CD4-positive, alpha-beta T cell treated with Interleukin-21 for 1 hour (primary cell): ENCODE measurements around the gene RNF34.
A peak's percentile ranks its signal among the peaks of the same experiment; 100 is the strongest.

ENCODE experiments used
- DNase-seq: peaks from one replicate; pipeline ENCODE4 v3.0.0-alpha.2; 2020

Gene RNF34

DNA sequence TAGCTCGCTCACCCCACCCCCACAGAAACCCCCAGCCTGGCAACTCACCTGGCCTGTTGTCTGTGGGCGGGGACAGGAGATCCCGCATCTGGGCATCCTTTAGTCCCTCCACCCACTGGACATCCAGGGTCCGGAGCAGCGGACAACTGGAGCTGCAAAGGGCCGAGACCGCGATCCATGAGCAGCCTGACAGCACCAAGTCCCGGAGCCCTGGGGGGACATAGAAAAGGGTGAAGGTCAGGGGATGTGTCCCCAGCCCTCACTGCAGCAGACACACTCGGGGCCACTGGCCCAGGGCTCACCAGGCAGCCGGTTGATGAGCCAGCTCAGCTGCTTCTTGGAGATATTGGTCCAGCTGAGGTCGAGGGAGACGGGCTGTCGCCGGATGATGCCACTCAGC is 40.9 kb downstream of the RNF34 start:
- no peak for DNase-seq

DNA sequence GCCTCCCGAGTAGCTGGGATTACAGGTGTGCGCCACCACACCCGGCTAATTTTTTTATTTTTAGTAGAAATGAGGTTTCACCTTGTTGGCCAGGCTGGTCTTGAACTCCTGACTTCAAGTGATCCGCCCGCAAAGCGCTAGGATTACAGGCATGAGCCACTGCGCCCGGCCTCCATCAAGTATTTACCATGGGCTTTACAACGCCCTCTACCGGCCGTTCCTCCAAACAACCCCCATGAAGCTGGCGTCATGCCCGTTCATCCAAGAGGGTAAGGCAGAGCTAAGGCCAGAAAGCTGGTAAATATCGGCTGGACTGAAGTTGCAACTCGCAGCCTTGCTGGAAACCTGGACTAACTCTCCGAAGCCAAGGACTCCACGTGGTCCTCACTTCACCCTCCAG is 41.6 kb downstream of the RNF34 start:
- DNase-seq = no peak

DNA sequence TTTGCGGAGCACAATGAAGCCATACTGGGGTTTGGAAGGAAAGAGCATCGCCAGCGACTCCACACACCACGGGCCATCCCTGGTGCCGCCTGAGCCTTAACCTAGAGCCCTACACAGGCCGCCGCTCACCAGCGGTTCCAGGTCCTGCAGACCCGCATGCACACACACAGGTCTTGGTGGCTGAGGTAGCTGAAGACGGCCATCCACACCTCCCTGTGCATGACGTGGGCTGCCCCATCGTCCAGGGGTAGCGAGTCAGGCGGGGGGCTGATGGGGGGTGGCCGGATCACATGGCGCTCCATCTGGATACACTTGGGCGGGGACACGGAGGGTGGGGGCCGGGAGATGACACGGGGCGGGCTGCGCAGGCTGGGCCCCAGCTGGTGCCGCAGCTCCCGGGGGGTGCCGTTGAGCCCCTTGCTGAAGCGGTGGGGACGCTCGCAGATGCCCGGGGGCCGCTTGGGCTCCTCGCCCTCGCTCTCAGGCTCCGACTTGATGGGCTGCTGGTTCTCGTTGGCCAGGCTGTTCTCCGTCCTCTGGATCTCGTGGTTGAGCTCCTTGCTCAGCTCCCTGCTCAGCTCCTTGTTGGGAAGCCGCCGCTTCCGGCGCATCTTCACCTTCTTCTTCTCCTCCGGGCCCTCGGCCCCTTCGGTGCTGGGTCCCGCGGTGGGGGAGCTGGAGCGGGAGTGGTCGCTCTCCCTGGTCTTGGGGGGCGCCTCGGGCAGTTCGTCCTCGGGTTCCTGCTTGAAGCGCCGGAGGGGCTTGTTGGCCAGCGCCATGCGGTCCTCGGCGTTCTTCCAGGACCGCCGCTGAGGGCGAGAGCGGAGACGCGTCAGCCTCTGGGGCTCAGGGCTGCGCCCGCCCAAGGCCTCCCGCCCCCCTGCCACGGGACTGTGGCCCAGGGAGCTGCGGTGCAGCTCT is 42.4 kb downstream of the RNF34 start:
- no peak for DNase-seq

DNA sequence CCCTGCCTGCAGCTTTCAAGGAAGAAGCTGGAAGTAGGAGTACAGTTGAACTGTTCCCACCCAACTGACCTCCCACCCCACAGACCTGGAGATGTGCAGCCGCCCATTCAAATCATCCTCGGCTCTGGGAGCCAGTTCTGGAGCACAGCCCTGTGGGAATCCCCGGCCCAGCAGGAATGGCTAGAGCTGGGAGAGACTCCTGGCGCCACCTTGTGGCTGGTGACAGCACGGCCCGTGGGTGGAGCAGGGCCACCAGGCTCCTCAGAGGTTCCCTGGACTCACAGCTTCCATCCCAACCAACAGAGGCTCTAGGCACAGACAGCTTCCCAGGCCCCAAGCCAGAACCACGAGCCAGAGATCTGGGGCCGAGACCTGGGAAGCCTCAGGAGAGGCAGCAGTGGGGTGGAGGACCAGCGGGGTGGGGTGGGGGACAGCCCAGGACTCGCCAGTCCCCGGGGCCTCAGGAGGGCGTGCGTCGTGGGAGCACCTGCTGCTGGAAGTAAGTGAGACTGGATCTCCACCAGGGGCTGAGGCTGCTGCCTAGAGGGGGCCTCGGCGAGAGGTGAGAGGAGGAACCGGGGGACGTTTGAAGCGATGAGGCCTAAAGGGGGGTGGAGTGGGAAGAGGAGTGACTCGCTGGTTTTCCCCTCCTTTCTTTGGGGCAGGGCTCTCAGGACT is 43.4 kb downstream of the RNF34 start:
- DNase-seq = peak; percentile 63

DNA sequence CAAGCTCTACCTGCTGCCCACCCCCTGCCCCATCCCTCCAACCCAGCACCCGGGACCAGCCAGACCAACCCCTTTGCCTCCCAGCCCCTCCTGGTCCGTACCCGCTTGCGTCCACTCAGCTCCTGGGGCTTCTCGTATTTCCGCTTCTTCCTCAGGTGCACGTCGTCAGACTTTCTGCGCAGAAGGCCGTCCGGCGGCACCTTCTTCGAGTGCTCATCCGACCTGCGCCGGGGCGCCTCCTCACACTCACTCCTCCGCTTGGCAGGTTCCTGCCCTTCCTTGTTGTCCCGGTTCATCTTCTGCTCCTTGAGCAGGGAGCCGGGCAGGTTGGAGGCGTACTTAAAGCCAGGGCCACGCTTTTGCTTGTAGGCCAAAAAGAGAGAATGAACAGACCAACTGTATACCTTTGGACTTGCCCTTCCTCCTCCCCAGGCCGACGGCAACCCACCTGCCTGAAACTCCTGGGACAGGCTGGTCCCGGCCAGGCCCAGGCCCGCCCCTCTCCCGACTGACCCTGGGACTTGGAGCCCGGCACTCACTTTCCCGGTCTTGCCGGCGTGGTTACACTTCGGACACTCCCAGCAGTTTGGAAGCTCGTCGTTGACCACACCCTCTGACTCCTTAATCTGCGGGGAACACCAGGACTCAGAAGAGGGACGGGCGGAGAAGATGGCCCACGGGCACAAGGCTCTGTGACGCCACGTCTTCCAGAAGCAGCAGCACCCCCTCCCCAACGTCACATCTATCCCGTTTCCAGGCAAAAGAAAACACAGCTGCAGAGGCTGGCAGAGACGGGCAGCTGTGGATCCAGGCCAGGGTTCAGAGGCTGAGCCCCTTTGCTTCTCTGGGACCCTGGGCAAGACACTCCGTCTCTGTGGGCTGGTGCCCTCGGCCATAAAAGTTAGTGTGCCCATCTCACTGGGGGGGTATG is 44.3 kb downstream of the RNF34 start:
- no peak for DNase-seq

DNA sequence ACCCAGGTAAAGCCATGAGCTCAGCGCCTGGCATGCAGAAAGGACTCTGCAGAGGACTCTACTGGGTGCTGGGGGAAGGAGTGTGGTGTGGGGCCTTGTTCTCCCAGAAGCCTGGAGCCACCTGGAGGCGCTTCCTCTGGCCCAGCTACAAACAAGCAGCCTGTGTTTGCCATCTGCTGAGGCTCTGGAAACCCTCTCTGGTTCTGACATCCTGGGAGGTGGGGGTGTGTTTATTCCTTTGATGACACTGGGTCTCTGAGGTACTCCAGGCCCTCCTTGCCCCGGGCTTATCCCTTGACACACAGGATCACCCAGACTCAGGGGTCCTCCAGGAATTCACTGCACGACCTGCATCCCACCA is 44.9 kb downstream of the RNF34 start:
- DNase-seq = no peak

DNA sequence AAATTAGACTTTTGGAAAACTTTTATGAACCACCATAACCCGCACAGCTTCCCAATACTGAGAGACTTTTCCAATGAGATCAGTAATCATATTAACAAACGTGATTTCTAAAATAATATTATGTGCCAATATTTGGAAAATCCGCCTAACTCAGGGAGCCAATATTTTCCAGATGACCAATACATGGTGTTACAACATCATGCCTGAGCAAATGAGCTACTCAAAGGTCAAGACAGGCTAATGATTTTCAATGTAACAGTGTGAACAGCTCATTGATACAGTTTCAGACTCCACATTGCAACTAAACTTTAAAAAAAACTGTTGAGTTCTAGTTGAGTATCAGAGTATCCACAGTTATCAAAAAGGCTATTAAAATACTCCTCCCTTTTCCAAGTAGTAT is 46.8 kb downstream of the RNF34 start:
- DNase-seq = no peak

DNA sequence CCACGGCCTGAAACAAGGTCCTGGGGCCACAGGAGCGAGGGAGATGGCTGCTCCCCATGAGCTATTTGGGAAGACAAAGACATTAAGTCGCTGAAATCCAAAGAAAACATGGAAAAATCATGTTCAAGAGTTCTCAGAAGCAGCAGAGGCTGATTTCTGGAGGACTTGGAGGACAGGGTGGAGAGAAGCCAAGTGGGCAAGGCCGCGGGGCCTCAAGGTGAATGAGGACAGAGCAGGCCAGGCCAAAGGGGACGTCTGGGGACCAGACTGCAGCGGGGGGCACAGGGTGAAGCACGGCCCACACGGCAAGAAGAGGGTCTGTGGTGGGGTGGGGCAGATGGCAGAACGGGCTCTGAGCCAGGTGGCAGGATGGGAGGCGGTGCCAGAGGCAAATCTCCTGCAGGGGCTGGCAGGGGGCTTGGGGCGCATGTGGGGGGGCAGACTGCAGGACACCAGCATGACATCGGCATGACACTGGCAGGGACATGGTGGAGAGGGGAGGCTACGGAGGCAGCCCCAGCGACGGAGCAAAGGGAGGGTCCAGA is 48.9 kb downstream of the RNF34 start:
- no peak for DNase-seq

DNA sequence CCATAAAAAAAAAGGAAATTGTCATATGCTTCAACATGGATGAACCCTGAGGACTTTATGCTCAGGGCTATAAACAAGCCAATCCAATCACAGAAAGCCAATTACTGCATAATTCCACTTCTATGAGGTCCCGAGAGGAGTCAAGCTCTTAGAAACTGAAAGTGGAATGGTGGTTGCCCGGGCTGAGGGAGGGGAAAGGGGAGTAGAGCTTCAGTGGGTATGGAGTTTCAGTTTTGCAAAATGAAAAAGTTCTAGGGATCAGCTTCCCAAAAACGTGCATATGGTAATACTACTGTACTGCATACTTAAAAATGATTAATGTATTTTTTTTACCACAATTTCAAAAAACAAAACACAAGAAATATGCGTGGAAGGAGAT is 52.0 kb downstream of the RNF34 start:
- DNase-seq = no peak

DNA sequence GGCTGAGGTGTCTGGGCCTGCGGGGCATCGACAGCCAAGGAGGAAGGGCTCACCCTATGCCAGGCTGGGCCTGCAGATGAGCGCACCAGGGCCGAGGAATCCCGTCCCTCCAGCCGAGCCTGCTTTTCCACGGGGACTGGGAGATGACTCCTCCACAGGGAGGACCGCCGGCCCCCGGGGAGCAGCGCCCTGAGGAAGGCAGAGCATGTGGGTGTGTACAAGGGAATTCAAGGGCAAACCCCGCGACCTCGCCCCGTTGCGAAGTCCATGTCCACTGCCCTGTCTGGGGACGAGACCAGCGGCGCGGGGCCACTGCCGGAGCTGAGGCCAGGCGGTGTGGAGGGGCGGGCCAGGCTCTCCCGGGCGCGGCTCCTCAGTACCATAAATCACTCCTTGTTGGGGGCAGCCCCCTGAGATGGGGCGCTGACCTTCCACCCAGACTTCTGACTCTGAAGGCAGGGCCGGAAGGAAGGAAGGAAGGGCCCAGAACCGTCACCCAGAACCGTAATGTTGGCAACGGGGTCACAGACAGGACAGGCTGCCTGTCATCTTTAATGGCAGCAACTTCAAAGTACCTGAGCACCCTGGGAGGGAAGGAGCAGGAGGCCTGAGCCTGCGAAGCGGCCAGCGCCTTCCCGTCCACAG is 52.5 kb downstream of the RNF34 start:
- DNase-seq = no peak

DNA sequence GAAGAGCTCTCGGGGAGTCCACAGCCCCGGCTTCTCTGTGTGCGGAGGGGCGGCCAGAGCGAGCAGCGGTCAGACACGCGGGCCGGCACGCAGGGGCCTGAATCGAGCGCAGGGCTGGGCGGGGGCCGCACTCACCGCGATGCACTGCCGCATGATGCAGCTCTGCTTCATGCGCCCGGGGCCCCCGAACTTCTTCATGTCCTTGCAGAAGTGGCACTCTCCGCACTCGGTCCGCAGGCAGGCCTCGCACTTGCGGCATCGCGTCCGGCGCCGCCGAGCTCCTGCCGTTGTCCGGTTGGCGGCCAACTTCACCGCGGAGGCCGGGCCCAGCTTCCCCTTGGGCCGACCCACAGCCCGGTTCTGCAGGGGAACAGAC is 53.1 kb downstream of the RNF34 start:
- DNase-seq = no peak

DNA sequence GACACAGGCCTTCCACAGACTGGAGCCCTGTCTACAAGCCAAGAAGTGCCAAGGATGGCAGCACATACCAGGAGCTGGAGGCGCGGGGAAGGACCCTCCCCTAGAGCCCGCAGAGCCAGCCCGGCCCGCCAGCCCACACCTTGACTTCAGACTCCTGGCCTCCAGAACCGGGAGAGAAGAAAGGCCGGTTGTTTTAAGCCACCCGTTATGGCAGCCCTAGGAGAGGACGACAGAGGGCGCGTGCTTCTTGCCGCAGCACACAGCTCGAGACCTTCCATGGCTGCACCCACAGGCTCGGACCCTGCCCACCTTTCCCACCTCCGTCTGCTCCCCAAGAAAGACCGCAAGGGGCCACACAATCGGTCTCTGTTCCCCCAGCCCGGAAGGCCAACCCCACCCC is 53.7 kb downstream of the RNF34 start:
- no peak for DNase-seq

DNA sequence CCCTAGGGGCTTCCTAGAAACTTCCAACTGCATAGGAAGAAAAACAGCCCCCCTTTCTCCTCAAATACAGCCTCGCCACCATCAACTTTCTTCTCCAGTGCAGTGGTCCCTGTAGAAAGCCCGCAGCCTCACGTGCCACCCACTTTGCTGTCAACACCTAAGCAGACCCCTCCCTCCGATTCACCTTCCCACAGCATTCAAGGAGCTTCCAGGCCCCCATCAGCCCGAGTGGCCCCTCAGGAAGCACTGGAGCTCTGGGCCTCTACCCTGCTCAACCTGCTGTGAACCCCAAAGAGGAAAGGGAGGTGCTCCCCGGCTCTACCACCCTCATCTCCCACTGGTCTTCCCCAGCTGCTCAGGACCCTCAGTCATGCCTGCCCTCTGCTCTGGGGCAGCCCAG is 55.0 kb downstream of the RNF34 start:
- DNase-seq = no peak

DNA sequence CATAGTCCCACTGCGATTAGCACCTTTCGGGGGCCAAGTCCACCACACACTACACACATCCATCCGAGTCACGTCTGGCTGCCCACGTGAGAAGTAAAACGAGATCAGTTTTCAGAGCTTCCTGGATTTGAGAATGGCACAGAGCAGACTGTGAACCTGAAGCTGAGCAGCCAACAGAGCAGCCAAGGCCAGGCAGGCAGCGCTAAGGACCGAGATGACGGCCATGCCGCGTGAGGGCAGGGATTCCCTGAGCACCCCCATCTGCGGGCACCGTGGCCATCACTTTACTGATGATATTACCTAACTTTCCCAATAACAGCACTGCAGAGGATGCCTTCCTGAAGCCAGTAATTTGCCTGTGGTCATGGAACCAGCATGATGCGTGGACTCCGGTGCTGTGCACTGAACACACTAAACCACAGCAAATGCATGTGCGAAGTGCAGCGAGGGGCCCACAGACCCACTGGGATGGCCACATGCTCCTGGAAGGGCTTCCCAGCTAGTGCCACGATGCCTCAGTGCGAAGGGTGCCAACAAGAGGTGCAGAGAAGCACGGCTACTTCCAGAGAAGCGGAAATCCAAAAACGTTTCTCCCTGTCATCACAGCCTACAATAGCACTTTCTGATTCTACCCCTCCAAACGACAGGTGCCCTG is 56.0 kb downstream of the RNF34 start:
- DNase-seq = no peak

DNA sequence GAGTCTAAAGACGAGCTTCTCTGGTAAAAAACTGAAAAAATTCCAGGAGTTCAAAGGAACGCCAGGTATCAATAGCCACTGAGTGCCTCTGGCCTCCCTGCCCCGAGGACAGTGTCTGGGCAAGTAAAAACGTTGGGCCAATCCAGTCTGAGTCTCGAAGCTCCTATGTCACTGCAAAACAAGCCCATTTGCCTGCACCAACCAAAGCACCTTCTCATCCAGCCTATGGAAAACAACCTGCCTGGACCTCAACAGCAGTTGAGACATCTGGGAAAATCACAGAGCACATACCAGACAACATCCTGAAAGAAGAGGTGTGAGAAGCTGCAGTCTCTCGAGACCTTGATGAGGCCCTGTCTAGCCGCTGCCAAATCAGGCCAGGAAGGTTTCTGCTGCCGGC is 56.6 kb downstream of the RNF34 start:
- no peak for DNase-seq

DNA sequence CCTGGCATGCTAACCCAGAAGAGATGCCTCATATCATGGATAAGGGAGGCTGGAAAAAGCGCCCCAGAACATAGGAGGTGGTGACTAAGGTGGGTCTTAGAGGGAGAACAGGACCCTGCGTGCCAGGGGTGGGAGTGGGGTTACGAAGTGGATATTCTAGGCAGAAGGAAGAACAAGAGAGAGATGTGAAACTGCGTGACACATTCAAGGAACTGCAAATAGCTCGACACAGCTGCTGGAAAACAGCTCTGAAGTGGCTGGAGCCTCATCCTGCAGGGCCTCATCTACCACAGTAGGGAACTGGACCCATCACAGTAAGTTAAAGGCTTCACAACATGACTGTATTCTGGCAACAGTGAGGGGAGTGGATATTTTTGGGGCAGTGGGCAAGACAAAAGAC is 61.1 kb downstream of the RNF34 start:
- DNase-seq = no peak

DNA sequence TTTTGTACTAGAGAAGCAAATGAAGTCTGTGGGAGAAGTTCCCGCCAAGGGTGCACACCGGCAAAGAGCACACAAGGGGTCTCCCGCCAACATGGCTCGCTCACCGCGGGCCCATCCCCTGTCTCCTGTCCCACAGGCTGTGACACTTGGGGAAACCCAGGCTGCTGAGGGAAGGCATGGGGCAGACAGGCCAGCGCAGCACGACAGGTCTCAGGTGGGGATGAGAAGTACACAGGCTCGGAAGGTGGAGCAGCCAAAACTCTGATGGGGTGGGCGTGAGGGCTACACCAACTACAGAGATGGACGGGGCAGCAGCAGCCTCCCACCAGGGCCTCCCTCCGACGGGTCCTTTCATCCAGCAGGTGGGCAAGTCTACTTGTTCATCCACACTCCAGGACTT is 64.4 kb downstream of the RNF34 start:
- DNase-seq = no peak

DNA sequence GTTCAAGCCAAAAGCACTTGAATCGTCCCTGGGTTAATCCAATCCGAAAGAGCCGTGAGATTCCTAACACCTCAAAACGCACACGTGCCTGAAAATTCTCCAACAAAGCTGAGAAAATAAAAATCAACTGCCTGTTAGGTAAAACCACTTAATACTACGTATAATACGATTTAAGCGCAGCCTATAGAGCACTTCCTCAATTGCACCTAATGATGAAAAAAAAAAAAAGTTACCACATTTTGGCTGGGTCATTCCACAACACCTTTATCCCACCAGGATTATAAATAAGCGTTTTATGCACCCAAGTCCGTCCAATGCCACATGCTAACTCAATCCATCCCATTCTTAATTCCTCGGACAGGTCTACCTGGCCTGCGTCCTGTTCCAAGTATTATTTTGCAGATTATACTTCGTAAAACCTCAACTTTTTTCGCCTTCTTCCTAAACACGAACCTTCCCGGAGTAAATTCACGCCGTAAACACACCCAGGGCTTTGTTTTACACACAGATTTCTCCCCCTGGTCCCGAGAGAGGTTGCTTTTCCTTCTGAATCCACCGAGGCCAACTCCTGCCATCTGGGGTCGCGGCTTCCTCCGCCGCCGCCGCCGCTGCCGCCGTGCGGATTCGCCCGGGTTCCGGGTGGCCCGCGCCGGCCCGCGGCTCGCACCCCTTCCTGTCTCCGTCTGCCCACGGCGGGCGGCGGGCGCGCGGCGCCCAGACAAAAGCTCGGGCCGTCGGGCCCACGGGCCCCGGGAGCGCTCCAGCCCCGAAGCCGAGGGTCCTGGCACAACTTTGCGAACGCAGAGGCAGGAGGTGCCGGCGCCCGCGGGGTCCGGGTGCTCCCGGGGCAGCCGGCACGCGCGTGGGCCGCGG is 66.2 kb downstream of the RNF34 start:
- peak; percentile 36 for DNase-seq

DNA sequence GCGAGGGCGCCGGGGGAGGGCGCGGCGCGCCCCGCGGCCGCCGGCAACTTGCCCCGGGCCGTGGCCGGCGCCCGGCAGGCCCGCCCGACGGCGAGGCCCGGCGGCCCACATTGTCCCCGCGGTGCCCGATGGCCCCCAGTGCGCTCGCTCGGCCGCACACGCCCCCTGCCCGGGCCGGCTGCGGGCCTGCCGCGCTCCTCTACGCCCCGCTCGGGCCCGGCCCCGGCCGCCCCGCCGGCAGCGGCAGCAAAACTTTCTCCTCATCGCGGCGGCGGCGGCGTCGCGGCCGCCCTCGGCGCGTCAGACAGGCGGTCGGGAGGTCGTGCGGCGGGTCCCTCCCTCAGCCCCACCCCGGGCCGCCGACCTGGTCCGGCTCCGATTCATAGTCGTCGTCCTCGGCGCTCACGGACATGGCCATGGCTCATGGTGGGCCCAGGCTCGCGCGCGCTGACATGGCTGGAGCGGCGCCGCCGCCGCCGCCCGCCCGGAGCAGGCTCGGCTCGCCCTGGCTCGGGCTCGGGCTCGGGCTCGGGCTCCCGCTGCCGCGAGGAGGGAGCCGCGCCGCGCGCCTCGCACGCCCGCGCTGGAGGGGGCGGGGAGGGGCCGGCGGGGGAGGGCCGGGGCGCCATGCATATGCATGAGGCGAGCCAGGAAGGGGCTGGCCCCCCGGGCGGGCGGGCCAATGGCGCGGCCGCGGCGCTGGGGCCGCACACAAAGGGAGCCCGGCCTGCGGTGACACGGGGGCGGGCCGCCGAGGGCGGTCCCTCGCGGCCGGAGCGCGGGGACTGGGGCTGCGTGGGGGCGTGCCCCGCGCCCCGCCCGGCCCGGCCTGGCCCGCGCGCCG is 67.1 kb downstream of the RNF34 start:
- peak; percentile 92 for DNase-seq
